H9 (cell line): ENCODE results near the gene LACRT. TPM values are rescaled to one million over a fixed set of nuclear protein-coding genes. Genes with fewer than 3 reads are reported as not detected.

Experiments used
- DNase-seq: peaks from one replicate; pipeline ENCODE4 v3.0.0-alpha.2; 2017
- H2AFZ ChIP-seq: one replicate; pipeline ENCODE4 v1.6.1; 2013; ENCODE audit warnings: mild to moderate bottlenecking, low read length, control low read depth, moderate library complexity
- H2AK5ac ChIP-seq: 2 replicates; pipeline ENCODE4 v1.6.1; 2013; ENCODE audit warnings: low read length, control low read depth, mixed read lengths; ENCODE audit not compliant: insufficient read length
- H2BK120ac ChIP-seq: one replicate; pipeline ENCODE4 v1.6.1; 2013; ENCODE audit warnings: low read depth, mild to moderate bottlenecking, low read length, control low read depth, inconsistent platforms; ENCODE audit not compliant: poor library complexity, severe bottlenecking
- H2BK12ac ChIP-seq: 2 replicates; pipeline ENCODE4 v1.6.1; 2013; ENCODE audit warnings: low read length, control low read depth, mixed read lengths, low read depth; ENCODE audit not compliant: insufficient read length
- H2BK15ac ChIP-seq: 2 replicates; pipeline ENCODE4 v1.6.1; 2013; ENCODE audit warnings: low read depth, low read length, control low read depth
- H2BK20ac ChIP-seq: one replicate; pipeline ENCODE4 v1.6.1; 2013; ENCODE audit warnings: low read depth, mild to moderate bottlenecking, low read length, control low read depth, inconsistent platforms; ENCODE audit not compliant: poor library complexity, severe bottlenecking
- H2BK5ac ChIP-seq: 2 replicates; pipeline ENCODE4 v1.6.1; 2013; ENCODE audit warnings: low read length, control low read depth, mixed read lengths; ENCODE audit not compliant: insufficient read length
- H3K14ac ChIP-seq: 2 replicates; pipeline ENCODE4 v1.6.1; 2013; ENCODE audit warnings: low read length, control low read depth; ENCODE audit not compliant: insufficient read depth
- H3K18ac ChIP-seq: 2 replicates; pipeline ENCODE4 v1.6.1; 2013; ENCODE audit warnings: low read depth, mild to moderate bottlenecking, mixed read lengths, low read length, control low read depth; ENCODE audit not compliant: insufficient read length
- H3K23ac ChIP-seq: 2 replicates; pipeline ENCODE4 v1.6.1; 2013; ENCODE audit warnings: low read length, control low read depth, mixed read lengths, low read depth; ENCODE audit not compliant: insufficient read length
- H3K23me2 ChIP-seq: 2 replicates; pipeline ENCODE4 v1.6.1; 2013; ENCODE audit warnings: low read depth, mild to moderate bottlenecking, mixed read lengths, low read length, control low read depth; ENCODE audit not compliant: insufficient read length, poor library complexity, severe bottlenecking
- H3K27ac ChIP-seq: 2 replicates; pipeline ENCODE4 v1.5.1; 2013; ENCODE audit warnings: low read length, control low read depth, mixed read lengths, low read depth; ENCODE audit not compliant: insufficient read length
- H3K27me3 ChIP-seq: 2 replicates; pipeline ENCODE4 v1.6.1; 2013; ENCODE audit warnings: low read length, control low read depth, inconsistent platforms; ENCODE audit not compliant: insufficient read depth
- H3K4ac ChIP-seq: 2 replicates; pipeline ENCODE4 v1.6.1; 2013; ENCODE audit warnings: low read depth, mild to moderate bottlenecking, control low read depth, inconsistent platforms, low read length, moderate library complexity
- H3K4me1 ChIP-seq: 2 replicates; pipeline ENCODE4 v1.6.1; 2013; ENCODE audit warnings: low read length, control low read depth, inconsistent platforms; ENCODE audit not compliant: insufficient read depth
- H3K4me2 ChIP-seq: 2 replicates; pipeline ENCODE4 v1.6.1; 2013; ENCODE audit warnings: low read length, control low read depth, mixed read lengths; ENCODE audit not compliant: insufficient read length, insufficient read depth
- H3K56ac ChIP-seq: 2 replicates; pipeline ENCODE4 v1.6.1; 2013; ENCODE audit warnings: low read depth, mild to moderate bottlenecking, mixed read lengths, low read length, control low read depth; ENCODE audit not compliant: insufficient read length
- H3K79me1 ChIP-seq: 2 replicates; pipeline ENCODE4 v1.6.1; 2013; ENCODE audit warnings: low read depth, mild to moderate bottlenecking, moderate library complexity, low read length, control low read depth, inconsistent platforms; ENCODE audit not compliant: insufficient read depth, poor library complexity, severe bottlenecking
- H3K79me2 ChIP-seq: 2 replicates; pipeline ENCODE4 v1.6.1; 2013; ENCODE audit warnings: low read length, control low read depth, inconsistent platforms; ENCODE audit not compliant: insufficient read depth
- H3K9ac ChIP-seq: 2 replicates; pipeline ENCODE4 v1.6.1; 2013; ENCODE audit warnings: low read length, control low read depth, mixed read lengths; ENCODE audit not compliant: insufficient read length; ENCODE audit errors: extremely low read depth
- H3K9me3 ChIP-seq: one replicate; pipeline ENCODE4 v1.6.1; 2013; ENCODE audit warnings: low read depth, low read length, inconsistent platforms; ENCODE audit not compliant: control insufficient read depth
- H3T11ph ChIP-seq: one replicate; pipeline ENCODE4 v1.6.1; 2013; ENCODE audit warnings: mild to moderate bottlenecking, low read length, control low read depth, inconsistent platforms
- H4K20me1 ChIP-seq: one replicate; pipeline ENCODE4 v1.6.1; 2013; ENCODE audit not compliant: control insufficient read depth, insufficient read length, insufficient read depth
- H4K5ac ChIP-seq: 2 replicates; pipeline ENCODE4 v1.6.1; 2013; ENCODE audit warnings: low read depth, mild to moderate bottlenecking, mixed read lengths, low read length, control low read depth; ENCODE audit not compliant: insufficient read length
- H4K8ac ChIP-seq: replicated peaks from 2 replicates; pipeline ENCODE4 v1.6.1; 2013; ENCODE audit warnings: low read length, control low read depth, mixed read lengths, low read depth; ENCODE audit not compliant: insufficient read length
- H4K91ac ChIP-seq: 2 replicates; pipeline ENCODE4 v1.6.1; 2013; ENCODE audit warnings: low read depth, mild to moderate bottlenecking, moderate library complexity, mixed read lengths, low read length, control low read depth; ENCODE audit not compliant: insufficient read length
- H3K27ac Mint-ChIP-seq, 3 experiments: 2 replicates in 2 of 3; 3 replicates in 1 of 3; pipeline ENCODE4 v1.8.0; 2020 to 2021; ENCODE audit warnings: mixed read lengths in 3 of 3, mild to moderate bottlenecking in 1 of 3, moderate library complexity in 1 of 3
- H3K27me3 Mint-ChIP-seq: 2 replicates; pipeline ENCODE4 v1.8.0; 2021; ENCODE audit warnings: low read depth, mild to moderate bottlenecking, moderate library complexity, mixed read lengths
- H3K36me3 Mint-ChIP-seq, 3 experiments: 2 replicates in 2 of 3; 3 replicates in 1 of 3; pipeline ENCODE4 v1.8.0; 2020 to 2021; ENCODE audit warnings: low read depth in 3 of 3, mixed read lengths in 3 of 3; ENCODE audit not compliant: insufficient read depth in 1 of 3
- H3K4me1 Mint-ChIP-seq, 2 experiments: 2 replicates each; pipeline ENCODE4 v1.8.0; 2020; ENCODE audit warnings: mixed read lengths in 2 of 2
- H3K4me3 Mint-ChIP-seq, 2 experiments: 2 replicates in 1 of 2; 3 replicates in 1 of 2; pipeline ENCODE4 v1.8.0; 2020 to 2021; ENCODE audit warnings: mild to moderate bottlenecking in 2 of 2, mixed read lengths in 2 of 2, moderate library complexity in 1 of 2
- H3K9me3 Mint-ChIP-seq, 2 experiments: 2 replicates in 1 of 2; 3 replicates in 1 of 2; pipeline ENCODE4 v1.8.0; 2020; ENCODE audit warnings: mild to moderate bottlenecking in 2 of 2, mixed read lengths in 2 of 2, moderate library complexity in 1 of 2
- CTCF ChIP-seq: fragments of 200-600 bp; sonication (generic); conservative IDR thresholded peaks from 3 replicates; pipeline ENCODE4 v1.8.0; 2021; ENCODE audit warnings: antibody characterized with exemption, mild to moderate bottlenecking
- WGBS: extraction: QIAGEN DNeasy Blood & Tissue Kit; methylation state at CpG from one replicate; pipeline ENCODE4 v1.1.7; 2013; ENCODE audit warnings: missing lambda C conversion rate, low lambda C conversion rate, mixed read lengths; ENCODE audit not compliant: insufficient read length; ENCODE audit errors: extremely low coverage; 5-methylcytosine and 5-hydroxymethylcytosine counted together
- total RNA-seq: library from RNA; stranded (reverse); gene quantifications from 2 replicates; pipeline ENCODE4 v1.2.1, GENCODE V29; 2021

The LACRT gene
- total RNA-seq, 1 experiment from 2014 or later: not detected

- DNase-seq: no peak
- Histone ChIP-seq H3K4ac (no peak overlapping the region), H3K23me2 (no peaks in the 10 kb centered on the region), H2BK120ac (no peak overlapping the region), H2AK5ac (no peak overlapping the region), H3K27me3 (no peaks in the 10 kb centered on the region; the same call in 1 of the 2 replicates), H3K79me2 (no peaks in the 10 kb centered on the region), H3K4me1 (no peaks in the 10 kb centered on the region), H3T11ph (no peak overlapping the region), H2BK15ac (no peak overlapping the region), H2BK20ac (no peak overlapping the region), H2BK5ac (no peak overlapping the region), H3K9ac (no peak overlapping the region), H3K56ac (no peak overlapping the region), H3K4me2 (no peak overlapping the region), H3K9me3 (no peaks in the 10 kb centered on the region), H4K91ac (no peak overlapping the region), H2AFZ (no peak overlapping the region), H3K79me1 (no peaks in the 10 kb centered on the region), H4K5ac (no peak overlapping the region), H3K18ac (no peak overlapping the region), H4K8ac (no peak overlapping the region), H3K14ac (no peak overlapping the region), H3K23ac (no peak overlapping the region), H3K27ac (no peak overlapping the region), H2BK12ac (no peak overlapping the region), H4K20me1 (no peaks in the 10 kb centered on the region)
- no peak overlapping the region for H3K4me3 Mint-ChIP-seq
- no CpG with 5 or more reads among the region's 6 CpGs for WGBS
- H3K27me3 Mint-ChIP-seq: peaks cover 75% of the 10 kb centered on the region
- no peak for TF ChIP-seq CTCF
- no peak overlapping the region for H3K27ac Mint-ChIP-seq
- no peaks in the 10 kb centered on the region for H3K9me3 Mint-ChIP-seq
- peaks cover 21 to 48% of the 10 kb centered on the region in 2 experiments for H3K4me1 Mint-ChIP-seq
- peaks cover 0 to 6% (median 0%) of the 10 kb centered on the region in 3 experiments; a peak in 4 of 7 replicates for H3K36me3 Mint-ChIP-seq
Measured at GRCh38 chr12:54581412-54581811, 53.3 kb downstream of the LACRT start.

Other genes starting within 250 kb of the LACRT start
- gene ITGA5, start 215.6 kb downstream of the LACRT start, total RNA-seq: 12.2 and 16.2 TPM in 2 replicates
- gene GTSF1, start 161.3 kb downstream of the LACRT start, total RNA-seq: 0.33 TPM in 1 of 2 replicates, not detected in the other
- not detected in 2 replicates for gene NCKAP1L, start 137.1 kb downstream of the LACRT start, total RNA-seq
- 1.6 and 2.1 TPM in 2 replicates for gene PDE1B, start 85.3 kb downstream of the LACRT start, total RNA-seq
- gene PPP1R1A, start 46.2 kb downstream of the LACRT start, total RNA-seq: 4.3 and 8.5 TPM in 2 replicates
- gene DCD, start 13.5 kb upstream of the LACRT start, total RNA-seq: not detected in 2 replicates
- not detected in 2 replicates for gene MUCL1, start 219.6 kb upstream of the LACRT start, total RNA-seq